Activated CD8-positive, alpha-beta memory T cell treated with anti-CD3 and anti-CD28 coated beads, Interleukin-2, amount 50 U/mL, for 24 hours (primary cell): ENCODE measurements around the gene TBC1D19.
A peak's percentile ranks its signal among the peaks of the same experiment; 100 is the strongest.

Experiments used
- DNase-seq: peaks from one replicate; pipeline ENCODE4 v3.0.0-alpha.2; 2020; ENCODE audit errors: extremely low read depth

TBC1D19 gene

DNA sequence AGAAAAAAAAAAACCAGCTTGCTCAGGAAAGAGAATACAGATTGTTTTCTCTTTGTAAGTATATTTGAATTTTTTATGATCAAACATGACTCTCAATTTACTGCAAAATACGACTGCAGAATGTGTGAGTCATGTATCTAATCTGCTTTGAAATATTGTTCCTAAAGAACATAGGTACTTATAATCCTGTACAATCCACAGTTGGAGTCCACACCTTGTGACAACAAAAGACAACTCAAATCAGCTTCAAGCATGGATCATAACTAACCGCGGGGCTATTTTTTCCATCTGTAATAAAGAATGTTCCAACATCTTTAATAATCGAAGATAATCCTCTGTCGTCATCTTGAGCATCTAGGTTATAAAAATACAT lies 198.9 kb downstream of the TBC1D19 start:
- DNase-seq = no peak

DNA sequence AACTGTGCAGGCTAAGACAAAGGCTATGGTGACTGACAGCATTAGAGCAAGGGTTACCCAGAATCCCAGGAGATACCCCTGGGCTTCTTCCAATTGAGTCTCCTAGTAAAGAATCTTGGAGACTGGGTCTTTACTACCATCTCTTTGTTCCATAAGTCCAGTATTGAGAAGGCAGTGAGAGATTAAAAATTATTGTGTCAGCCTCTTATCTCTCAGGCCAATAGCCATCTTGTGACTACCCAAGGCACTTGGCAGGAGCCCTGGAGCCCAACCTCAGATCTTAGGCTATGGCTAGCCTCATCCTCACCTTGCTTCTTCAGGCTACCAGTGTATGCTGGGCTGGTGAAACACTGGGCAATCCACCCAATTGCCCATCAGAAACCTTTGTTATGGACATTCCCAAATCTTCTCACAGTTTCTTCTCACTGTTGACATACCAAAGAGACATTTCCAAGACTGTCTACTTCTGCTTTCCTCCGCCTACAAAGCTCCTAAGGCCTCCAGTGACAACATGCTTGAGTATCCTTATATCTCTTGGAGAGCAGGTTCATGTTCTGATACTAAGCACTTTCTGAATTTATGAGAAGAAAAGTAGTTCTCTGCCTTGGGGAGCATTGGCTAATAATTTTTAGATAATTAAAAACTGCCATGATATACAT lies 200.5 kb downstream of the TBC1D19 start:
- no peak for DNase-seq

DNA sequence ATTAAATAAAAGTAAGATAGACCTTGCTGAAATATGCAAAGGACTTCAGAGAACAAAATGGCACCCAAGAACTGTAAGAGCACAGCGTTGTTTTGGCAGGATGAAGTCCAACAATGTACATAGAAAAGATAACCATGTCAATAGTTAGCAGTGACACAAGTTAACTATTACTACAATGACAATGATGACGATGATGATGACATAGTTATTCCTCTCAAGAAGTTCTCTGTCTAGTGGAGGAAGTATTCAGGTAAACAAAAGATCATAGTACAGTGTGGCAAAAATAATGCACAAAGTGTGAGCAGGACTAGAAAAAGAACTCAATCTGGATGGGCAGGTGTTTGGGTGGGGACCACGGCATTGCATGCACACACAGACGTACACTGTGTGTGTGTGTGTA lies 201.4 kb downstream of the TBC1D19 start:
- DNase-seq = no peak

DNA sequence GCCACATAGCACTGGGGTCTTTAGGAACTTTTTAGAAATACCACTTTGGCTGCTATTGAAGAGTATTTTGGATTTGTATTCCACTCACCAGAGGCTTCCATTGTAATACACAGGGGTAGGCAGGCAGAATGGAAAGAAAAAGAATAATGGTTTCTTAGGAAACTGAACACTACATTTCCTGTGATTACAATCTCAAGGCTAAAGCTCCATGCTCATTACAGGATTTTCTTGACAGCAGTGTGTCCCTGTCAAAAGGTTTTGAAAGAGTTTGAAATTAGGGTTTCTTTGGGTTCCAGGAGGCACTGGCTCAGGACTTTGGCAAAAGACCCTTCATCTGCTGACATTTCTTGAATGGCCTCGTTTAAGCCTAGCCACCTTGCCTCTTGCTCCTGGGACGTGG lies 201.9 kb downstream of the TBC1D19 start:
- DNase-seq = no peak

DNA sequence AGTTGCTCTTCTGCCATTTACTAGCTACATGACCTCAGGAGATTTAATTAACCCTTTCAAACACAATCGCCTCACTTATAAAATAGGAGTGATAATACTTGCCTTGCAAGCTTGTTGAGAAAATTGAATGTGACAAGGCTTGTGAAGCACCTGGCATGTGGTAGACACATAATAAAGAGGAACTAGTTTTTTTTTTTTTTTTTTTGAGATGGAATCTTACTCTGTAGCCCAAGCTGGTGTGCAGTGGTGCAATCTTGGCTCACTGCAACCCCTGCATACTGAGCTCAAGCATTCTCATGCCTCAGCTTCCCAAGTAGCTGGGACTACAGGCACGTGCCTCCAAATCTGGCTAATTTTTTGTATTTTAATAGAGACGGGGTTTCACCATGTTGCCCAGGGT lies 203.0 kb downstream of the TBC1D19 start:
- no peak for DNase-seq

DNA sequence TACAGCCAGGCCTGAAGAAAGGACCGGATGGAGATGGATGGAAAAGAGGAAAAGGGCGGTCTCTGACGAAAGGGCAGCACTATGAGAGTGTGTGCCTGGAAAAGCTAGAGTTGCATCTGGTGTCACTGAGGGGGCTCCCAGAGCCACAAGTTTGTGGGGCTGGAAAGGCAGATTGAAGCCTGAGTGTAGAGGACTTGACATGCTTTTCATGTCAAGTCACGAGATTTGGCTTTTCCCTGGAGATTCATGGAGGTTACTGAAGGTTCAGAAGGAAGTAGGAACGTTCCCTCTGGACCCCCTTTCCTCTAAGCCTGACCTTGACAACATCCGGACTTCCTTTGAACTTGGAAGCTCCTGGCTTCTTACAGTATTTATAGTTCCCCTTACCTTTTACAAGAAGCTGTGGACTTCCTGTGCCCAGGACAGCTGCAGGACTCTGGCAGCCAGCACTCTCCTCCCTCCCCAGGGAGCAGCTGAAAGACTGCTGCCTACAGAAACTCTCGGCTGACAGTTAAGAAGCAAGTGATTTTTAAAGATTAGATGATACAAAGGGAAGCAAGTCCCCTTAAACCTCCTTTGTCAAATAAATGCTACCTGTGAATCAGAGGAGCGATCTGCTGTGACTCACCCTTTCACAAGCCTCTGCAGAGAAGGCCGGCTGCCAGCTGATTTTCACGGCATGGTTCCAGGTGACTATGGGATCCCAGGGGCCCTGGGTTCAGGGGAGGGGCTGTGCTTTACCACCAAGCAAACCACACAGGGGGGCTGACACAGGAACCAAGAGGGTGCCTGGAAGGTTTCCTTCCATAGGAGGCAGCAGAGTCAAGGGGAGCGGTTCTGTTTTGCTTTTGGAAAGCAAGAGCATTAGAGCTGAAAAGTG lies 203.8 kb downstream of the TBC1D19 start:
- peak; percentile 3 for DNase-seq

DNA sequence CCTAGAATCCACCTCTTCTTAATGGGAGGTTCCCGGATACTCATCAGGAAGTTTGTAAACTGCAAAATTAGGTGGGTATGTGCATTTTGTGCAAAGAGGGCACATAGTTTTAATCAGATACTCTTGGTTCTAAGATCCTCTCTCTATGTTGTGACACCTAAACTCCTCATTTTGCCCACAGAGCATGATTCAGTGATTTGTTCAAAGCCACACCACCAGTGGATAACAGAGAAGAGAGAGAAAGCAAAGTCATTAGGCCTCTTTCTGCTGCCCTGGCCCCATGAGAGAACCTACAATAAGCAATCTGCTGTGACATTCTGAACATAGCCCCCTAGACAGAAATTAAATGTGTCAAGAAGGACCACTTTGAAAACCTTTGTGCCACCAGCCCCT lies 204.5 kb downstream of the TBC1D19 start:
- no peak for DNase-seq

DNA sequence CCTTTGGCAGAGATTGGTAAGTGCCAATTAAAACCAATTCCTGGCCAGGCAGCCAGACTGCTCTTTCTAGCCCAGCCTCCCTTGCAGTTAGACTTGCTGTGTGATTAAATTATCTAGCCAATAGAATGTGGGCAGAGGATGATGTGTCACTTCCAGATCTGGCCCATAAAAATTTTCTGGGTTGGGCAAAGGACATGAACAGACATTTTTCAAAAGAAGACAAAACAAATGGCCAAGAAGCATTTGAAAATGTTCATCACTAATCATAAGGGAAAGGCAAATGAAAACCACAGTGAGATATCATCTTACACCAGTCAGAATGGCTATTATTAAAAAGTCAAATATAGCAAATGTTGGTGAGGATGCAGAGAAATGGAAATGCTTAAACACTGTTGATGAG lies 205.3 kb downstream of the TBC1D19 start:
- DNase-seq = no peak

DNA sequence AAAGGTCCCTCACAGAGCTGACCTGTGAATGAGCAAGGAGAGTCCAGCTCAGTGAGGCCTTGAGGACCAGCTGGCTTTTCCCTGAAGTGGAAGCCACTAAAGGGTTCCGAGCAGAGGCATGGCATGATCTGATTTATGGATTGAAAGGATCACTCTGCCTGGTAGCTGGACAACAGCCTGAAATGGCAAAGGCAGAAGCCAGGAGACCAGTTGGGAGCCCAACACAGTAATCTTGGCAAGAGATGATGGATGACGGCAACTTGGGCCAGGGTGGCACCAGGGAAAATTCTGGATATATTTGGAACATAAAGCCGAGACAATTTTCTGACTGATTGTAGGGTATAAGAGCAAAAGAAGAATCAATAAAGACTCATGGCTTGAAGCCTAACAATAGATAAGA lies 207.5 kb downstream of the TBC1D19 start:
- DNase-seq = no peak

DNA sequence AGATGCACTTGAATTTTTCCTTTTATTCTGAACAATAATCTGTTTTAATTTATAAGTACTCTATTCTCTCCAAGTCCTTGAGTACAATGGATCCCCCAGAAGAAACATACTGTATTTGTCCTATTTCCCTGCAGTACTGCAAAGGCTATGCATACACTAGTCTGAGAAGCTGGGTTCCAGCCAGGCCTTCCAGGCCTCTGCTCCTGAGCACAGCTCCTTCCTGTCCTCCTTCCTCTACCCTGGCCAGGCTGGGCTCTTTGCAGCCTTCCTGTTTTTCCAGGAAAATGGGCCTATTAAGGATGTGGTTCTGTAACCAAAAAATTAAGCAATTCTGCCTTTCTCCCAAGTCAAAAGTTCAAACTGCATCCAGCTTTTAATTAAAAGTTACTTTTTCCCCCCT lies 208.8 kb downstream of the TBC1D19 start:
- DNase-seq = no peak

DNA sequence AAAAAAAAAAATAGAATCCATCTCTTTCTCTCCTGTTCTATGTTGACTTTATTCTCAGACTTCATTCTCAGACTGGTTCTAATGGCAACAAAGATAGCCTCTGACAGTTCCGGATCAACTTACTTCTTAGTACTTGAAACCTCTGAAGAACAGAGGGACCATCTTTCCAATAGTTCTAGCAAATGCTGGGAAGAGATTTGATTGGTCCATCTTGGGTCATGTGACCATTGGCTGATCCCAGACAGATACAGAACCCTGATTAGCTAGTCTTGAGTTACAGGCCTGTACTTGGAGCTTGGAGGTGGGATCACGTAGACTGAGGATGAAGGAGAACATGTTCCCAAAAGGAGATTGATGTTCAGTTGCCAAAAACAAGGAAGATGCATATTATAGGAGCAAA lies 209.9 kb downstream of the TBC1D19 start:
- DNase-seq = no peak

DNA sequence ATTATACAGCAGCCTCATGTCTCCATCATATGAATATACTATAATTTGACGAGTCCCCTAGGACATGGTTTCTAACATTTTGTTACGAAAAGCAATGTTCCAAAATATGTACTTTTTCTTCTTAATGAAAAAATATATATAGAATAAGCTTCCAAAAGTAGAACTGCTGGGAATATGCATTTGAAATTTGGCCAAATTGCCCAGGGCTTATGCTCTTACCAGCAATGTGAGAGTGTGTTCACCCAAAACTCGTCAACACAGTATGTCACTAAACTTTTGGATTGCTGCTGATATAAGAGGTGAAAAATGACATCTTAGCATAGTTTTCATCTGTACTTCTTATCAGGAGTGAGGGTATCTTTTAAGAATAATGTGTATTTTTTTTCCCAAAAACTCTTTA lies 212.2 kb downstream of the TBC1D19 start:
- DNase-seq = no peak

DNA sequence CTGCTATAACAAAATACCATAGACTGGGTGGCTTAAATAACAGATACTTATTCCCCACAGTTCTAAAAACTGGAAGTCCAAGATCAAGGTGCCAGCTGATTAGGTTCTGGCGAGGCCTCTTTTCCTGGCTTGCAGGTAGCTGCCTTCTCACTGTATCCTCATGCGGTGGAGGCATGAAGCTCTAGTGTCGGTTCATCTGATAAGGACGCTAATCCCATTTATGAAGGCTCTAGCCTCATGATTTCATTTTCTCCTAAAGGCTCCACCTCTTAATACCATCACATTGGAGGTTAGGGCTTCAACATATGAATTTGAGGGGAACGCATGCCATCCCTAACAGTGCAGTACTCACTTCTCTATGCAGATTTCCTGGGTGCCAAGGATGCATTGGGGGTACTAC lies 218.9 kb downstream of the TBC1D19 start:
- DNase-seq = no peak

DNA sequence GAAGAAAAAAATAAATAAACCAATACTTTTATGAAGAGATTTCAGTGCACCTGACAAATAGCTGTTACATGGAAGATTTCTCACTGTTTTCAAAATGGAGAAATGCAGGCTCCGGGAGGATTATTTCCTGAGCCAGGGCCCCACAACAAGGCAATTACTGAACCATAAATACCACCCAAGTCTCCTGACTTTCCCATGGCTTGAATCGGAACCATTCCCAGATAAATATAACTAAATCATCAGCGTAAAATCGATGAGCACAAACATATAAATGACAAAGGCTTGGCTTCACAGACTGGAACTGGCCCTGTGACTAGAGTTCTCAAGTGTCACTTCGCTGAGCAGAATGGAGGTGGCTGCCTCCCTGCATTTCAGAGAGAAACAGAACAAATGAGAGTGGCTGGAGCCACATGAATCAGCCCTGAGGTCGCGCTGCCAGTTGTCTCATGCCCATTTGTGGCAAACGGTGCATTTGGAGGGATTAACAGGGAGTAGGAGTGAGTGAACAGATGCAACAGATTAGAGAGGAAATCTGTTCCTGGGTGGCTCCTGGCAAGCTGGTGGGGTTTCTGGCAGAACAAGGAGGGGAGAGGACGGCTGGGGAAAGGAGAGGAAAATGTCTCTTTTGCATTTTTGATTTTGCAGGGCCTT lies 219.5 kb downstream of the TBC1D19 start:
- DNase-seq = no peak

DNA sequence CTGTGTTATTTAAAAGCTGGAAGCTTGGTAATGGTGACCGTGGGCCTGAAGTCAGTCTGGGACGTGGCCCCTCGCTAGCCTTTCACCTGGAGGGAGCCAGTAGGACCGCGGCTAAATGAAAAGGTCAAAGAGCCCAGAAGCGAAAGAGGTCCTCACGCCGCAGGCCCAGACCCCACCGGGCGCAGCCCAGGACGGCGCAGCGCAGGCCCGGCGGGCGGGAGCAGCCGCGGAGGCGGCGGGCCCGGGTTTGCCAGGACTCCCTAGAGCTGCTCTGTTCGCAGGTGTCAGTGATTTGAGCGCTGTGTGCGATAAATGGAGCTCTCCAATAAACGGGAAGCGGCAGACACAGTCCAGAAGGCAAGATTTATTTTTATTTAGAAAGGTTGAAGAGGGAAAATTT lies 220.6 kb downstream of the TBC1D19 start:
- no peak for DNase-seq

DNA sequence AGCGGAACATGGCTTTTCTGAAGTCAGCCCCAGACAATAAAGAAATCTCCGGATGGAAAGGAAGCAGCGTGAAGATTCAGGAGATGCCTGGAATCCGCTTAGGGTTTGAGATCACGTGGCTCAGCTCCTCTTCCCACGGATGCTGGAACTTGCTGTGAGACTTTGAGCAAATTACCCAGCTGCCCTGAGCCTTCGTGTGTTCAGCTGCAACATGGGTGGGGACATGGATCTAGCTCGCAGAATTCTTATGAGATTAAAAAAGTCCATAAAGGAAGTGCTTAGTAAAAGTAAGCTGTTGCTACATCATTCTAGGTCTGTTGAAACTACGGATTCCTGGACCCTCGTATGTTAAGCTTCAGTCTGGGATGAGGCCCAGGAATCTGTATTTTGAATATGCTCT lies 221.0 kb downstream of the TBC1D19 start:
- no peak for DNase-seq
